ENCODE measurements around the gene TTC7B. TPM values are rescaled to one million over a fixed set of nuclear protein-coding genes. Genes with fewer than 3 reads are reported as not detected.

The TTC7B gene
- total and polyA plus RNA-seq, 2 experiments from 2014 or later = 7.9 to 28.6 TPM

- TF ChIP-seq ZNF462 (CRISPR knock-in tag; IDR thresholded peaks at IDR 0.05) (no peak), NANOG (IDR thresholded peaks at IDR 0.05; ENCODE audit: borderline replicate concordance) (no peak), REST (IDR thresholded peaks at IDR 0.05; ENCODE audit: unreplicated experiment) (no peak)
These were observed 276.2 kb downstream of the TTC7B start (continued) for GRCh38 chr14:90539996-90540395.

- no peak overlapping the region for H3K27ac Mint-ChIP-seq
- no peak overlapping the region for H3K27ac ChIP-seq (ENCODE audit: low read depth)
- no peaks in the 10 kb centered on the region for H3K27me3 ChIP-seq (ENCODE audit: insufficient read depth)
- H3K4me1 Mint-ChIP-seq = peaks cover 19% of the 10 kb centered on the region
- H3K4me2 ChIP-seq = no peak overlapping the region
- H3K36me3 ChIP-seq (ENCODE audit: insufficient read depth) = no peaks in the 10 kb centered on the region
- no peak overlapping the region for H3K4me3 Mint-ChIP-seq
- H3K9me2 ChIP-seq (ENCODE audit: insufficient read depth) = no peaks in the 10 kb centered on the region
- H2AFZ ChIP-seq = no peak overlapping the region
- no peaks in the 10 kb centered on the region for H3K36me3 Mint-ChIP-seq (ENCODE audit: low read depth)
- TF ChIP-seq ZNF114 (CRISPR knock-in tag; IDR thresholded peaks at IDR 0.05) (no peak), JUNB (IDR thresholded peaks at IDR 0.05; ENCODE audit: unreplicated experiment) (no peak), NANOG (IDR thresholded peaks at IDR 0.05; ENCODE audit: borderline replicate concordance) (no peak)
- H3K9me3 Mint-ChIP-seq = no peaks in the 10 kb centered on the region
- no peak for DNase-seq (ENCODE audit: low spot score)
- H3K79me2 ChIP-seq (replicated peaks; ENCODE audit: insufficient read depth) = no peaks in the 10 kb centered on the region
- H3F3A ChIP-seq (replicated peaks; ENCODE audit: low read depth) = no peaks in the 10 kb centered on the region
- no peak for ATAC-seq
- no peak overlapping the region for H3K4me3 ChIP-seq
- peaks cover 12% of the 10 kb centered on the region for H3K27me3 Mint-ChIP-seq (ENCODE audit: insufficient read depth, low read depth, poor library complexity)
- no peaks in the 10 kb centered on the region for H4K20me1 ChIP-seq (replicated peaks; ENCODE audit: insufficient read depth)
- H3K4me1 ChIP-seq (ENCODE audit: insufficient read depth) = no peaks in the 10 kb centered on the region
These were observed 276.8 kb downstream of the TTC7B start for GRCh38 chr14:90539496-90539775.

Data from GM23338 (cell line).